ENCODE data around the gene TMEM53. TPM values are rescaled to one million over a fixed set of nuclear protein-coding genes. Genes with fewer than 3 reads are reported as not detected.

Gene TMEM53
- total RNA-seq, 2 experiments from 2014 or later: 0.64 to 1.2 TPM

GRCh38 chr1:44661781-44662682, 12.2 kb downstream of the TMEM53 start:
- no peak for TF ChIP-seq CTCF (IDR thresholded peaks at IDR 0.05)
- no peaks in the 10 kb centered on the region for H3K36me3 ChIP-seq (ENCODE audit: insufficient read depth, low read length)
- no peaks in the 10 kb centered on the region for H3K27me3 Mint-ChIP-seq
- intact Hi-C loops (cut with DNase I, micrococcal nuclease): no loop called here
- H3K27ac ChIP-seq (ENCODE audit: low read depth in 1 of 2, low read length in 2 of 2): no peak overlapping the region
- no peak for DNase-seq
- ChIA-PET POLR2A (interaction anchor here (1.2 kb wide), 1 partner anchor 35 kb away, joined by 3 read pairs; no protein-coding TSS in a partner anchor), CTCF (interaction anchor here (0.9 kb wide), 1 partner anchor 9 kb away, joined by 3 read pairs; no protein-coding TSS in a partner anchor)
- H3K27ac Mint-ChIP-seq: no peak overlapping the region
- H3K4me3 ChIP-seq (ENCODE audit: low read length): no peak overlapping the region
- no peaks in the 10 kb centered on the region for H3K9me3 ChIP-seq (ENCODE audit: control insufficient read depth in 1 of 2, insufficient read depth in 1 of 2, low read length in 2 of 2)
- no peak overlapping the region for H3K4me3 Mint-ChIP-seq
- no peaks in the 10 kb centered on the region for H3K9me3 Mint-ChIP-seq
- no peak for ATAC-seq (ENCODE audit: poor library complexity)
- peaks cover 16% of the 10 kb centered on the region for H3K4me1 ChIP-seq (ENCODE audit: insufficient read depth, low read length)
- H3K4me1 Mint-ChIP-seq (ENCODE audit: low read depth): peaks cover 15% of the 10 kb centered on the region
- no peaks in the 10 kb centered on the region for H3K36me3 Mint-ChIP-seq (ENCODE audit: low read depth)
- no peaks in the 10 kb centered on the region for H3K27me3 ChIP-seq (ENCODE audit: control insufficient read depth in 1 of 2, insufficient read depth in 2 of 2, low read length in 2 of 2)

GRCh38 chr1:44660176-44660575, 14.1 kb downstream of the TMEM53 start:
- H3K27ac ChIP-seq (ENCODE audit: low read depth in 1 of 2, low read length in 2 of 2): no peak overlapping the region
- ChIA-PET CTCF (no interaction called here), POLR2A (no interaction called here)
- Mint-ChIP-seq H3K4me3 (no peak overlapping the region), H3K27ac (no peak overlapping the region), H3K9me3 (no peaks in the 10 kb centered on the region), H3K36me3 (ENCODE audit: low read depth) (no peaks in the 10 kb centered on the region), H3K27me3 (no peaks in the 10 kb centered on the region), H3K4me1 (ENCODE audit: low read depth) (peaks cover 15% of the 10 kb centered on the region)
- intact Hi-C loops (cut with DNase I, micrococcal nuclease): no loop called here
- no peak overlapping the region for H3K4me3 ChIP-seq (ENCODE audit: low read length)
- no peaks in the 10 kb centered on the region for H3K36me3 ChIP-seq (ENCODE audit: insufficient read depth, low read length)
- ATAC-seq (ENCODE audit: poor library complexity) (no peak), DNase-seq (no peak)
- H3K4me1 ChIP-seq (ENCODE audit: insufficient read depth, low read length): peaks cover 15% of the 10 kb centered on the region
- no peaks in the 10 kb centered on the region for H3K9me3 ChIP-seq (ENCODE audit: control insufficient read depth in 1 of 2, insufficient read depth in 1 of 2, low read length in 2 of 2)
- TF ChIP-seq CTCF (IDR thresholded peaks at IDR 0.05): no peak
- no peaks in the 10 kb centered on the region for H3K27me3 ChIP-seq (ENCODE audit: control insufficient read depth in 1 of 2, insufficient read depth in 2 of 2, low read length in 2 of 2)

GRCh38 chr1:44659566-44659965, 14.7 kb downstream of the TMEM53 start:
- POLR2A ChIA-PET: interaction anchor here (0.5 kb wide), 1 partner anchor 80 kb away, joined by 3 read pairs; no protein-coding TSS in a partner anchor

More at GRCh38 chr1:44659566-44659965, 14.7 kb downstream of the TMEM53 start:
- Mint-ChIP-seq H3K9me3 (no peaks in the 10 kb centered on the region), H3K4me1 (ENCODE audit: low read depth) (peaks cover 9% of the 10 kb centered on the region), H3K4me3 (no peak overlapping the region), H3K27ac (no peak overlapping the region), H3K27me3 (no peaks in the 10 kb centered on the region), H3K36me3 (ENCODE audit: low read depth) (no peaks in the 10 kb centered on the region)
- no peak for TF ChIP-seq CTCF (IDR thresholded peaks at IDR 0.05)
- CTCF ChIA-PET: no interaction called here
- no peak for ATAC-seq (ENCODE audit: poor library complexity)
- no peak overlapping the region for H3K27ac ChIP-seq (ENCODE audit: low read depth in 1 of 2, low read length in 2 of 2)
- no peak overlapping the region for H3K4me3 ChIP-seq (ENCODE audit: low read length)
- peaks cover 1% of the 10 kb centered on the region for H3K36me3 ChIP-seq (ENCODE audit: insufficient read depth, low read length)
- intact Hi-C loops (cut with DNase I, micrococcal nuclease): no loop called here
- H3K4me1 ChIP-seq (ENCODE audit: insufficient read depth, low read length): peaks cover 9% of the 10 kb centered on the region
- H3K27me3 ChIP-seq (ENCODE audit: control insufficient read depth in 1 of 2, insufficient read depth in 2 of 2, low read length in 2 of 2): no peaks in the 10 kb centered on the region
- no peak for DNase-seq
- no peaks in the 10 kb centered on the region for H3K9me3 ChIP-seq (ENCODE audit: control insufficient read depth in 1 of 2, insufficient read depth in 1 of 2, low read length in 2 of 2)

Data from CD4-positive, alpha-beta T cell (primary cell).